Ovary (tissue), 3 donors: ENCODE data around the gene IPO7.

Source experiments
- POLR2A ChIP-seq: fragments of 450-650 bp; IDR thresholded peaks from one replicate; pipeline ENCODE4 v1.6.1; 2017; ENCODE audit warnings: antibody characterized with exemption, mild to moderate bottlenecking, moderate library complexity
- TF ChIP-seq, protein P1 (sequence below), 3 donors: fragments of 450-650 bp in 2 of 3; fragments of 200-600 bp in 1 of 3; IDR thresholded peaks; one replicate each; pipeline versions ENCODE4 v1.5.1 to v1.8.0; 2016 to 2022; ENCODE audit warnings: antibody characterized with exemption in 3 of 3, mild to moderate bottlenecking in 1 of 3
- donor health status: DM: no; HTN: no; CAD: no.

DNA sequence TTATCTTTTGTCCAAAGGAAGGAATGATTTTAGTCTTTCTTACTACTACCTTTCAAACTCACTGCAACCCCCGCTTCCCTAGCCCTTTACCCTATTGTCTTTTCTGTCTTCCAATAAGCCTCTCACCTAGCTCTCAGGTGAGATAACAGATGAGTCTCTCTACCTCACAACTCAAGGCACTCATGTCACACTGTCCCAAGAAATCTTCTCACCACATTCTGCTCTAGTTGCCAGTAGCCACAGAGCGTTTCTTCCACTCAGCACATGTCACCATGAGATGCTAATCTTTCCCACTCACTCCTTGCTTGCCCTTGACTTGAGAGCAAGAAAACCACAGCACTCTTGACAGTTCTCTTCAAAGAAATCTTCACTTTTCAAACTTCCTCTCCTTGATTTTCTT is 37.4 kb upstream of the IPO7 start:
- TF ChIP-seq, protein P1, sequence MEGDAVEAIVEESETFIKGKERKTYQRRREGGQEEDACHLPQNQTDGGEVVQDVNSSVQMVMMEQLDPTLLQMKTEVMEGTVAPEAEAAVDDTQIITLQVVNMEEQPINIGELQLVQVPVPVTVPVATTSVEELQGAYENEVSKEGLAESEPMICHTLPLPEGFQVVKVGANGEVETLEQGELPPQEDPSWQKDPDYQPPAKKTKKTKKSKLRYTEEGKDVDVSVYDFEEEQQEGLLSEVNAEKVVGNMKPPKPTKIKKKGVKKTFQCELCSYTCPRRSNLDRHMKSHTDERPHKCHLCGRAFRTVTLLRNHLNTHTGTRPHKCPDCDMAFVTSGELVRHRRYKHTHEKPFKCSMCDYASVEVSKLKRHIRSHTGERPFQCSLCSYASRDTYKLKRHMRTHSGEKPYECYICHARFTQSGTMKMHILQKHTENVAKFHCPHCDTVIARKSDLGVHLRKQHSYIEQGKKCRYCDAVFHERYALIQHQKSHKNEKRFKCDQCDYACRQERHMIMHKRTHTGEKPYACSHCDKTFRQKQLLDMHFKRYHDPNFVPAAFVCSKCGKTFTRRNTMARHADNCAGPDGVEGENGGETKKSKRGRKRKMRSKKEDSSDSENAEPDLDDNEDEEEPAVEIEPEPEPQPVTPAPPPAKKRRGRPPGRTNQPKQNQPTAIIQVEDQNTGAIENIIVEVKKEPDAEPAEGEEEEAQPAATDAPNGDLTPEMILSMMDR (IDR thresholded peaks at IDR 0.05), result no peak
- no peak for TF ChIP-seq POLR2A
